ENCODE data around the gene CRIP1. TPM values are rescaled to one million over a fixed set of nuclear protein-coding genes. Genes with fewer than 3 reads are reported as not detected.
A peak's percentile ranks its signal among the peaks of the same experiment; 100 is the strongest.

The CRIP1 gene, protein sequence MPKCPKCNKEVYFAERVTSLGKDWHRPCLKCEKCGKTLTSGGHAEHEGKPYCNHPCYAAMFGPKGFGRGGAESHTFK
- total RNA-seq: 7.0 and 8.3 TPM in 2 replicates

DNA sequence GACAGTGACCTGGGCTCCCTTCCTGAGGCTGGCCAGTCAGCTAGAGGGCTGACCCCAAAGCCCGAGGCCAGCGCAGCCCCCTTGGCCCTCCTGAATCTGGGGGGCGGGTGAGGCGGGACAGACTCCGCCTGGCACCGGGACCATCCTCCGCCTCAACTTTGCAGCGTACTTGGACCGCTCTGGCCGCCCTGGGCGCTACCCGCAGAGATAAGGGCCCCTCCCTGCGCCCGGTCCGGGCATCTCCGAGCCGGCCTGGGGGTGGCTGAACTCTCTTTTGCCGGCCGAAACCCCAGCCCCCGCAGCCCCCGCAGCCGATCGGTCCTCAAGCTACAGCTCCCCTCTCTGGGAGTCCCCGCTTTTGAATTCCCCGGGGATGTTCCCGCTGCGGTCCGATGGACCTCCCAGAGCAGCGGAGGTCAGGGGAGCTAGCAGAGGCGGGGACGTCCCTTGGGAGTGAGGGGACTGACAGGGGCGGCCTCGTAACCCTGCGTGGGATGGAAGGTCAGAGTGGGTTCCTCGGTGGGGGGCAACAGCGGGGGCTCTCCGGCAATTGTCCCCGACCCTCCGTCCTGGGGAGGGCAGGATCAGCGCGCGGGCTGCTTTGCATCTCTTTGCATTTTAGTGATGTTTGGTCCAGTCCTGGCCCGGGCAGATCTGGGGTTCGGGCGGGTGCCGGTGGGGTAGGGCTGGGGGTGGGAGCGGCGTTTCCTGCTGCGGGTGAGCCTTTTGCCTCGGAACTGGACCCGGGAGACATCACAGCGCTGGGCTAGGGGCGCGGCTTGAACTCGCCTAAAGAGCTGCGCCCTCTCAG lies at the start of gene CRIP1:
Gene CRIP1 (plus strand): TSS at position 724 of the 811 bp plus-strand sequence. CDS start 374 bp downstream, outside the sequence.
- peak within 1 kb of the TSS; percentile 37 for H3K4me3 ChIP-seq (ENCODE audit: low read depth, low read length)
- TF ChIP-seq, protein P1, sequence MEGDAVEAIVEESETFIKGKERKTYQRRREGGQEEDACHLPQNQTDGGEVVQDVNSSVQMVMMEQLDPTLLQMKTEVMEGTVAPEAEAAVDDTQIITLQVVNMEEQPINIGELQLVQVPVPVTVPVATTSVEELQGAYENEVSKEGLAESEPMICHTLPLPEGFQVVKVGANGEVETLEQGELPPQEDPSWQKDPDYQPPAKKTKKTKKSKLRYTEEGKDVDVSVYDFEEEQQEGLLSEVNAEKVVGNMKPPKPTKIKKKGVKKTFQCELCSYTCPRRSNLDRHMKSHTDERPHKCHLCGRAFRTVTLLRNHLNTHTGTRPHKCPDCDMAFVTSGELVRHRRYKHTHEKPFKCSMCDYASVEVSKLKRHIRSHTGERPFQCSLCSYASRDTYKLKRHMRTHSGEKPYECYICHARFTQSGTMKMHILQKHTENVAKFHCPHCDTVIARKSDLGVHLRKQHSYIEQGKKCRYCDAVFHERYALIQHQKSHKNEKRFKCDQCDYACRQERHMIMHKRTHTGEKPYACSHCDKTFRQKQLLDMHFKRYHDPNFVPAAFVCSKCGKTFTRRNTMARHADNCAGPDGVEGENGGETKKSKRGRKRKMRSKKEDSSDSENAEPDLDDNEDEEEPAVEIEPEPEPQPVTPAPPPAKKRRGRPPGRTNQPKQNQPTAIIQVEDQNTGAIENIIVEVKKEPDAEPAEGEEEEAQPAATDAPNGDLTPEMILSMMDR (conservative IDR thresholded peaks at IDR 0.05; ENCODE audit: low read depth, low read length): no peak
- no peak for DNase-seq (ENCODE audit: low read depth)

DNA sequence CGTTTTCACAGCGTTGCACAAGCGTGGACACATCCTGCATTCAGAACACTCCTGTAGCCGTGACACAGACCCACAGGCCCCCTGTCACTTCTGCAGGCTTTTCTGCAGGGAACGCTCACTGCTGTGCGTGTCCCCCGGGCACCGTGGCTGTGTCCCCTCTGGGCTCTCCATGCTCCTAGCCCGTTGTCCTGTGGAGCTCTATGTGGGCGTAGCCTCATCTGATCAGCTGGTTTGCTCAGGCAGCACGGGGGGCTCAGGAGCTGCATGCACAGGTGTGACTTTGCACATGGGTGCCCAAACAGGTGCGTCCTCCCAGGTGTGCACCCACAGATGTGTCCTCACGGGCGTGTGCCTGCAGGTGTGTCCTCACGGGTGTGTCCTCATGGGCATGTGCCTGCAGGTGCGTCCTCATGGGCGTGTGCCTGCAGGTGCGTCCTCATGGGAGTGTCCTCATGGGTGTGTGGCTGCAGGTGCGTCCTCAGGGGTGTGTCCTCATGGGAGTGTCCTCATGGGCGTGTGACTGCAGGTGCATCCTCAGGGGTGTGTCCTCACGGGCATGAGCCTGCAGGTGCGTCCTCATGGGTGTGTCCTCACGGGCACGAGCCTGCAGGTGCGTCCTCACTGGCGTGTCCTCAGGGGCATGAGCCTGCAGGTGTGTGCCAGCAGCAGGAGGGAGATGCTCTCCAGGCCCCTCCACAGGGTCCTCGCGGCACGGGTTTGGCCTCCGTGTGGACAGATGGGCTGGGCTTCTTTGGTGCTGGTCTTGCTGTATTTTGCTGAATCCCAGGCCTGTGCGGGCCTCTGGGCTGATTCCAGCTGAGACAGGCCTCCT lies 49.6 kb upstream of the CRIP1 start:
- no peak for DNase-seq (ENCODE audit: low read depth)
- TF ChIP-seq, protein P1 (conservative IDR thresholded peaks at IDR 0.05; ENCODE audit: low read depth, low read length): no peak
- H3K4me3 ChIP-seq (ENCODE audit: low read depth, low read length): no peak overlapping the region

DNA sequence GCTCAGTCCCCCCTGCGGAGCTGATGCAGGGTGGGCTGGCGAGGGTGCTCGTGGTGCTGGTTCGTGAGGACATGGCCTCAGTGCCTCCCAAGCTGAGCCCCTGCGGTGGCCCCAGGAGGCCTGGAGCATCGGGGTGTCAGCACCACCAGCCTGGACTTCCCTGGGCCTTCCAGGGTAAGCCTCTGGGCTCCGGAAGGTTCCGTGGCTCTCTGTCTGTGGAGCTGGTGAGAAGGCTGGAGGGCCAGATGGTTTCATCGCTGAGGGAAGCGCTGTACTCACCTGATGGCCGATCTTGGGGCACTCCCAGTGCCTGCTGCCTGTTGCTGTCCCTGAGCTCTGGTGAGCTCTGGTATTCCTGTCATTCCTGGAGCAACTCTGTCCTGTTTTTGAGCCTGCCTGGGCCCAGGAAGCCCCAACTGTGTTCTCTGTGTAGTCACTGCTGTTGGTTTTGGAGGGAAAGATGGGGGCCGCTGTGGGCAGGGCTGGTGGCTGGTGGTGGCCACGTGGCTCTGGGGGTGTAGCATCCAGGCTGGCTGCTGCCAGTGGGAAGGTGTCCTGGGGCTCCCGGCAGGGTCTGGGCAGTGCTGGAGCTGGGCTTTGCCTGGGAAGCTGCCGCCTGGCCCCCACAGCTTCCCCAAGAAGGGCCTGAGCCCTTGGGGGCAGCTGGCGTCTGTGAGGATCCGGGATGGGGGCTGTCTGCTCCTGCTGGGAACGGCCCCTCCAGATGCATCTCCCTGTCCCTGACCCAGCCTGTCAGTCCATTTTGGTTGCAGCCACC lies 48.8 kb upstream of the CRIP1 start:
- no peak for DNase-seq (ENCODE audit: low read depth)
- TF ChIP-seq, protein P1 (conservative IDR thresholded peaks at IDR 0.05; ENCODE audit: low read depth, low read length): no peak
- no peak overlapping the region for H3K4me3 ChIP-seq (ENCODE audit: low read depth, low read length)

DNA sequence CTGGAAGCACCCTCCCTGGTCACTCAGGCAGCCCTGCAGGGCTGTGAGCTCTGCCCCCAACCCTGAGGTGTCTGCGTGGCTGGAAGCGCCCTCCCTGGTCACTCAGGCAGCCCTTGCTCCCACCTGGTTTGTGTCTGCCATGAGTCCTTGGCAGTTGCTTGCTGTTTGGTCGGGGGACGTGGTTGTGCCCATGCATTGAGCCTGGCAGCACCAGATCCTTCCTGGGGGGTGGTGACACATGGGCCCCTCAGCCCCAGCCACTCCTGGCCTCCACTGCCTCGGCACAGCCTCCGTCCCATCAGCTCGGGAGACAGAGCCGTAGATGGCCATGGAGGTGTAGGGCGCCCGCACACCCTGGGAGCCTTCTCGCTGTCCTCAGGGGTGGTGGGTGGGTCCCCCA lies 47.5 kb upstream of the CRIP1 start:
- no peak overlapping the region for H3K4me3 ChIP-seq (ENCODE audit: low read depth, low read length)
- TF ChIP-seq, protein P1 (conservative IDR thresholded peaks at IDR 0.05; ENCODE audit: low read depth, low read length): no peak

DNA sequence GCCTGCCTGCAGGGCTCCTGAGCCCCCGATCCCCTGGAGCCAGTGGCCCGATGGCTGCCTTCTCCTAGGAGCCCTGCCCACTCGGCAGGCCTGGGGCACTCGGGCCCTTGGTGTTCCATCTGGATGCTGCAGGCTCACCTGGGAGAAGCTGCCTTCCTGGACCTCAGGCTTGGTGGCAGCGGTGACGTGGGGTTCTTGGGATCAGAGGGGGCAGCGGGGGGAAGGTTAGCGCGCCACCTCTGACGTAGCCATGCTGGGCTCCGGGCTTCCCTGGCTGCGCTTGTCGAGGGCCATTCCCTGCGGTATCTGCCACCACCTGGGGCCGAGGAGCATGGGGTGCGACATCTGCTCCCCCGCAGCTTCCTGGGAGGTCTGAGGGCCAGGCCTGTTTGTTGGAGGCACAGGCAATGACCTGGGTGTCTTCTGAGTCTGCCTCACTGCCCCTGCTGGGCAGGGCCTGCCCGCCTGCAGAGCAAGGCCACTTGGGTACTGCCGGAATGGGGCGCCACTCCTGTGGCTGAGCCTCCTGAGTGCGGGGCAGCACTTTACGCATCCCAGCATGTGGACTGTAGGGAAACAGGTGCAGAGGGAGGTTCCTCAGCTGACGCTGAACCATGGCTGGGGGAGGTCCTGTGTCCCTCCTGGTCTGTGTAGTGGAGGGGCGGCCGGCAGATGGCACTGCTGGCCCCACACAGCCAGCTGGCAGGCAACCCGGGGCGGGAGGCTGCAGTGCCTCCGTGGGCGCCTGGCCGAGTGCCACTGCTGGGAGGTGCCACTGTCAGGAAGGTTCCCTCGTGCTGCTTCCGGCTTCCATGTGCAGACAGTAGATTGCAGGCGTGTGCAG lies 46.8 kb upstream of the CRIP1 start:
- TF ChIP-seq, protein P1 (conservative IDR thresholded peaks at IDR 0.05; ENCODE audit: low read depth, low read length): no peak
- H3K4me3 ChIP-seq (ENCODE audit: low read depth, low read length): no peak overlapping the region
- DNase-seq (ENCODE audit: low read depth): no peak

More for the DNA sequence above, 47.5 kb upstream of the CRIP1 start:
- no peak for DNase-seq (ENCODE audit: low read depth)

DNA sequence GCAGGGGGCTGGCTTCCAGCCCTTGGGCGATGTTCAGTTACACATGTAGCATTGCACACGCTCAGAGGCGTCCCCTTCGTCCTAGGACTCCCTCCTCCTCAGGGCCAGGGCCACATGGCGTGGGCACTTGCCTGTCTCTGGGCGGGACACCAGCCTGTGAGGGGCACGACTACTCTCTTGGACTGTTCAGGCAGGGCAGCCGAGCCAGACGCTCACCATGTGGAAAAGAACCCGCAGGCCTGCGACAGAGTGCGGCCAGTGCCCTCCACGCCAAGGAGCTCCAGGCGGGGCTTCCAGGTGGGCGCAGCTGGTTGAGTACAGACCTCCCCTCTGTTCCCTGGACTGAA lies 46.2 kb upstream of the CRIP1 start:
- DNase-seq (ENCODE audit: low read depth): no peak
- no peak overlapping the region for H3K4me3 ChIP-seq (ENCODE audit: low read depth, low read length)
- TF ChIP-seq, protein P1 (conservative IDR thresholded peaks at IDR 0.05; ENCODE audit: low read depth, low read length): no peak

Measured in epithelial cell of proximal tubule (primary cell).